HEK293 (cell line): ENCODE data around the gene COL25A1.

Source experiments
- BCL11A ChIP-seq: fragments of 450-650 bp; formaldehyde crosslinking; IDR thresholded peaks from 2 replicates; pipeline ENCODE4 v1.5.1; 2016; ENCODE audit warnings: low read depth, missing biosample characterization, missing genetic modification characterization
- KLF1 ChIP-seq: fragments of 450-650 bp; formaldehyde crosslinking; IDR thresholded peaks from 2 replicates; pipeline ENCODE4 v1.5.1; 2016; ENCODE audit warnings: missing biosample characterization, missing genetic modification characterization
- SETDB1 ChIP-seq: IDR thresholded peaks from one replicate; pipeline ENCODE4 v1.6.1; 2017; ENCODE audit warnings: mild to moderate bottlenecking, low read length, moderate library complexity, mixed read lengths; ENCODE audit not compliant: insufficient read length
- ZFP37 ChIP-seq: fragments of 450-650 bp; formaldehyde crosslinking; IDR thresholded peaks from 2 replicates; pipeline ENCODE4 v1.5.1; 2016; ENCODE audit warnings: missing biosample characterization, missing genetic modification characterization
- ZNF302 ChIP-seq: fragments of 450-650 bp; formaldehyde crosslinking; IDR thresholded peaks from 2 replicates; pipeline ENCODE4 v1.5.1; 2016; ENCODE audit warnings: missing biosample characterization, missing genetic modification characterization, low read depth
- ZNF529 ChIP-seq: fragments of 450-650 bp; formaldehyde crosslinking; IDR thresholded peaks from 2 replicates; pipeline ENCODE4 v1.5.1; 2017; ENCODE audit warnings: missing genetic modification characterization, missing biosample characterization; ENCODE audit not compliant: insufficient replicate concordance
- TF ChIP-seq, protein P1 (sequence below): fragments of 450-650 bp; formaldehyde crosslinking; IDR thresholded peaks from 2 replicates; pipeline ENCODE4 v1.5.1; 2016; ENCODE audit warnings: missing biosample characterization, missing genetic modification characterization
- TF ChIP-seq, protein P2 (sequence below): fragments of 450-650 bp; formaldehyde crosslinking; IDR thresholded peaks from 2 replicates; pipeline ENCODE4 v1.5.1; 2016; ENCODE audit warnings: missing biosample characterization, missing genetic modification characterization
- TF ChIP-seq, protein P3 (sequence below): fragments of 450-650 bp; formaldehyde crosslinking; IDR thresholded peaks from 2 replicates; pipeline ENCODE4 v1.5.1; 2016; ENCODE audit warnings: missing biosample characterization, missing genetic modification characterization
- TF ChIP-seq, protein P4 (sequence below): fragments of 450-650 bp; formaldehyde crosslinking; IDR thresholded peaks from 2 replicates; pipeline ENCODE4 v1.5.0; 2017; ENCODE audit warnings: missing biosample characterization, missing genetic modification characterization, borderline replicate concordance
- TF ChIP-seq, protein P5 (sequence below): sonication (generic); formaldehyde crosslinking; IDR thresholded peaks from 2 replicates; pipeline ENCODE4 v1.8.1; 2022; ENCODE audit warnings: mild to moderate bottlenecking, moderate library complexity, missing genetic modification reagents

DNA sequence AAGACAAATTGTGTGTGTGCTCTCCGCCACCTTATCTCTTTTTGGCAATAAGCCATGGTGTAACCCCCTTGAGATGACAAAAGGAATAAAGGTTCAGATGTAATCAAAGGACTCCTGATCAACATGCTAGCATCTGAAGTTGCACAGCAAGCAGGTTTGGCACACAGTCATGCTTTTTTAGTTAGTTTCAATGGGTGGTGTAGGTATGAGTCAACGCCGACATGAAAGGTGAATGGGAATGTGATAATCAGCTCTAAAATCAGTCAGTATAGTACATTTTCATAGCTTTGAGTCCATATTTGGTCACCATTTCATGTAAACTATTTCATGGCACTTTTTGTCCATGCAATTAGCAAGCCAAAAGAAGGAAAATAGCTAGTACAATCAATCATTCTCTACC lies 489.2 kb downstream of the COL25A1 start:
- no peak for TF ChIP-seq BCL11A (tag by site-specific recombination)
- TF ChIP-seq ZNF529, result no peak
- TF ChIP-seq, protein P1, sequence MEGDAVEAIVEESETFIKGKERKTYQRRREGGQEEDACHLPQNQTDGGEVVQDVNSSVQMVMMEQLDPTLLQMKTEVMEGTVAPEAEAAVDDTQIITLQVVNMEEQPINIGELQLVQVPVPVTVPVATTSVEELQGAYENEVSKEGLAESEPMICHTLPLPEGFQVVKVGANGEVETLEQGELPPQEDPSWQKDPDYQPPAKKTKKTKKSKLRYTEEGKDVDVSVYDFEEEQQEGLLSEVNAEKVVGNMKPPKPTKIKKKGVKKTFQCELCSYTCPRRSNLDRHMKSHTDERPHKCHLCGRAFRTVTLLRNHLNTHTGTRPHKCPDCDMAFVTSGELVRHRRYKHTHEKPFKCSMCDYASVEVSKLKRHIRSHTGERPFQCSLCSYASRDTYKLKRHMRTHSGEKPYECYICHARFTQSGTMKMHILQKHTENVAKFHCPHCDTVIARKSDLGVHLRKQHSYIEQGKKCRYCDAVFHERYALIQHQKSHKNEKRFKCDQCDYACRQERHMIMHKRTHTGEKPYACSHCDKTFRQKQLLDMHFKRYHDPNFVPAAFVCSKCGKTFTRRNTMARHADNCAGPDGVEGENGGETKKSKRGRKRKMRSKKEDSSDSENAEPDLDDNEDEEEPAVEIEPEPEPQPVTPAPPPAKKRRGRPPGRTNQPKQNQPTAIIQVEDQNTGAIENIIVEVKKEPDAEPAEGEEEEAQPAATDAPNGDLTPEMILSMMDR (tag by site-specific recombination), result no peak
- TF ChIP-seq, protein P2, sequence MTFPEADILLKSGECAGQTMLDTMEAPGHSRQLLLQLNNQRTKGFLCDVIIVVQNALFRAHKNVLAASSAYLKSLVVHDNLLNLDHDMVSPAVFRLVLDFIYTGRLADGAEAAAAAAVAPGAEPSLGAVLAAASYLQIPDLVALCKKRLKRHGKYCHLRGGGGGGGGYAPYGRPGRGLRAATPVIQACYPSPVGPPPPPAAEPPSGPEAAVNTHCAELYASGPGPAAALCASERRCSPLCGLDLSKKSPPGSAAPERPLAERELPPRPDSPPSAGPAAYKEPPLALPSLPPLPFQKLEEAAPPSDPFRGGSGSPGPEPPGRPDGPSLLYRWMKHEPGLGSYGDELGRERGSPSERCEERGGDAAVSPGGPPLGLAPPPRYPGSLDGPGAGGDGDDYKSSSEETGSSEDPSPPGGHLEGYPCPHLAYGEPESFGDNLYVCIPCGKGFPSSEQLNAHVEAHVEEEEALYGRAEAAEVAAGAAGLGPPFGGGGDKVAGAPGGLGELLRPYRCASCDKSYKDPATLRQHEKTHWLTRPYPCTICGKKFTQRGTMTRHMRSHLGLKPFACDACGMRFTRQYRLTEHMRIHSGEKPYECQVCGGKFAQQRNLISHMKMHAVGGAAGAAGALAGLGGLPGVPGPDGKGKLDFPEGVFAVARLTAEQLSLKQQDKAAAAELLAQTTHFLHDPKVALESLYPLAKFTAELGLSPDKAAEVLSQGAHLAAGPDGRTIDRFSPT (tag by site-specific recombination), result no peak
- TF ChIP-seq ZNF302 (tag by site-specific recombination), result no peak
- TF ChIP-seq, protein P3, sequence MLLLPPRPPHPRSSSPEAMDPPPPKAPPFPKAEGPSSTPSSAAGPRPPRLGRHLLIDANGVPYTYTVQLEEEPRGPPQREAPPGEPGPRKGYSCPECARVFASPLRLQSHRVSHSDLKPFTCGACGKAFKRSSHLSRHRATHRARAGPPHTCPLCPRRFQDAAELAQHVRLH, result no peak
- TF ChIP-seq, protein P4, sequence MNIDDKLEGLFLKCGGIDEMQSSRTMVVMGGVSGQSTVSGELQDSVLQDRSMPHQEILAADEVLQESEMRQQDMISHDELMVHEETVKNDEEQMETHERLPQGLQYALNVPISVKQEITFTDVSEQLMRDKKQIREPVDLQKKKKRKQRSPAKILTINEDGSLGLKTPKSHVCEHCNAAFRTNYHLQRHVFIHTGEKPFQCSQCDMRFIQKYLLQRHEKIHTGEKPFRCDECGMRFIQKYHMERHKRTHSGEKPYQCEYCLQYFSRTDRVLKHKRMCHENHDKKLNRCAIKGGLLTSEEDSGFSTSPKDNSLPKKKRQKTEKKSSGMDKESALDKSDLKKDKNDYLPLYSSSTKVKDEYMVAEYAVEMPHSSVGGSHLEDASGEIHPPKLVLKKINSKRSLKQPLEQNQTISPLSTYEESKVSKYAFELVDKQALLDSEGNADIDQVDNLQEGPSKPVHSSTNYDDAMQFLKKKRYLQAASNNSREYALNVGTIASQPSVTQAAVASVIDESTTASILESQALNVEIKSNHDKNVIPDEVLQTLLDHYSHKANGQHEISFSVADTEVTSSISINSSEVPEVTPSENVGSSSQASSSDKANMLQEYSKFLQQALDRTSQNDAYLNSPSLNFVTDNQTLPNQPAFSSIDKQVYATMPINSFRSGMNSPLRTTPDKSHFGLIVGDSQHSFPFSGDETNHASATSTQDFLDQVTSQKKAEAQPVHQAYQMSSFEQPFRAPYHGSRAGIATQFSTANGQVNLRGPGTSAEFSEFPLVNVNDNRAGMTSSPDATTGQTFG, result no peak
- no peak for TF ChIP-seq SETDB1
- no peak for TF ChIP-seq ZFP37 (tag by site-specific recombination)
- no peak for TF ChIP-seq KLF1
- TF ChIP-seq, protein P5, sequence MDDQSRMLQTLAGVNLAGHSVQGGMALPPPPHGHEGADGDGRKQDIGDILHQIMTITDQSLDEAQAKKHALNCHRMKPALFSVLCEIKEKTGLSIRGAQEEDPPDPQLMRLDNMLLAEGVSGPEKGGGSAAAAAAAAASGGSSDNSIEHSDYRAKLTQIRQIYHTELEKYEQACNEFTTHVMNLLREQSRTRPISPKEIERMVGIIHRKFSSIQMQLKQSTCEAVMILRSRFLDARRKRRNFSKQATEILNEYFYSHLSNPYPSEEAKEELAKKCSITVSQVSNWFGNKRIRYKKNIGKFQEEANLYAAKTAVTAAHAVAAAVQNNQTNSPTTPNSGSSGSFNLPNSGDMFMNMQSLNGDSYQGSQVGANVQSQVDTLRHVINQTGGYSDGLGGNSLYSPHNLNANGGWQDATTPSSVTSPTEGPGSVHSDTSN (CRISPR knock-in tag), result no peak
